Renal pelvis (tissue), 4 donors: ENCODE results near the gene CDK17. TPM values are rescaled to one million over a fixed set of nuclear protein-coding genes. Genes with fewer than 3 reads are reported as not detected.
"Not testable (repeated sequence)": the region's sequence is repeated elsewhere in the genome, so short reads cannot be mapped to it uniquely, and the experiment has no call there.

Experiments used
- DNase-seq: peaks from one replicate; pipeline ENCODE4 v3.0.0-alpha.2; 2013
- polyA plus RNA-seq, 3 donors: library from polyadenylated mRNA; unstranded; fragments of 120-200 nt; gene quantifications; one replicate each; pipeline ENCODE4 v1.2.1, GENCODE V29; 2013; ENCODE audit not compliant: insufficient read length in 3 of 3

CDK17 gene
- polyA plus RNA-seq, 3 donors: 29.9 to 38.3 (median 36.9) TPM

GRCh38 chr12:96396209-96396608, 4.0 kb downstream of the CDK17 start:
- no peak for DNase-seq

DNA sequence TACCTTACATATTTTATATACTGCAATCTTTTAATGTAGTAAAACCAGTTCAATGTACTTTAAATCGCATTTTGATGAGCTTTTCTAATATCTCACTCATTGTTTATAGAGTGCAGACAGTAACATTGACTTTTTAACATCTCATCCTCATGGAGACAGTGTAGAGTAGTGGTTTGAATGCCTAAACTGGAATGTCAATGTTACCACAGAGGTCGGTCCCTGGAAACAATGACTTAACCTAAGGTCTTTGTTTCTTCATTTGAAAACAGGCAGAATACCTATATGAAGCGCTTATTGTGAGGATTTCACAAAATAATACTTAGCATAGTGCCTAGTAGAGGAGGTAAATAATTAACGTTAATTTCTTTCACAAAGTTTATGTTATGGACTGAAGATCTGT, 5.0 kb downstream of the CDK17 start:
- no peak for DNase-seq

GRCh38 chr12:96393229-96393628, 7.0 kb downstream of the CDK17 start:
- not testable (repeated sequence) for DNase-seq

DNA sequence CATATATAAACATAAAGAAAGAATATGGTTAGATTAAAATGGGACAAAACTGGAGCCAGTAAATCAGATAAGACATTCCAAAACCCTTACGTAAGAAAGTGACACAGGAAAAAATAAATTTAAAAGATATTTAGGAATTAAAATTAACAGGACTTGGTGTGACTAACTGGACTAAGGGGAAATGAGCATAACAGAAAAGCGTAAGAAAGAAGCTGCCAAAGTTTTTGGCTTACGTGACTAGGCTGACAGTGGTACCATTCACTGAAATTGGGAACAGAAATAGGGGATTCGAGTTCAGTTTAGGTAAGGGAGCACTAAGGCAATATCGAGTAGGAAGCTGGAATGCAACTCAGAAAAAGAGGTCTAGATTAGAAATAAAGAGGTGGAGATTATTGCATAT, 7.8 kb downstream of the CDK17 start:
- no peak for DNase-seq

GRCh38 chr12:96387981-96388380, 12.3 kb downstream of the CDK17 start:
- DNase-seq: no peak

GRCh38 chr12:96386794-96387193, 13.4 kb downstream of the CDK17 start:
- DNase-seq: no peak

GRCh38 chr12:96383991-96384390, 16.2 kb downstream of the CDK17 start:
- DNase-seq: no peak

GRCh38 chr12:96383371-96383770, 16.9 kb downstream of the CDK17 start:
- DNase-seq: no peak

GRCh38 chr12:96379743-96380142, 20.5 kb downstream of the CDK17 start:
- not testable (repeated sequence) for DNase-seq

DNA sequence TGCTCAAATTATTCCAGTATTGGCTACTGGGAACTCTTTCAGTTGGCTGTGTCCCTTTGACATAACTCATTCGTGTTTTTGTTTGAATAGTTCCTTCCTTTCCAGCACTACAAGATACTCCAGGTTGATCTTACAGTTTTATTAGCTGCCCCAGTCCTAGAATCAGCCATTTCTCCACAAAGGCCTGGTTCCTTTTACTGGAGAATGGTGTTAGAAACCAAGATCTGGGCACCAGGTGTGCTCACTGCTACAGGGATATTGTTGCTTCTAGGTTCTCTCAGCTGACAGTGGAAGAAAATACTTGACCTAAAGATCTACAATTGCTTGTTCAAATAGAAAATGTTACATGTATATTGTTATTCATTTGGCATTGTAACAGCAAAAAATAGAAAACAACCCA, 21.9 kb downstream of the CDK17 start:
- DNase-seq: no peak

DNA sequence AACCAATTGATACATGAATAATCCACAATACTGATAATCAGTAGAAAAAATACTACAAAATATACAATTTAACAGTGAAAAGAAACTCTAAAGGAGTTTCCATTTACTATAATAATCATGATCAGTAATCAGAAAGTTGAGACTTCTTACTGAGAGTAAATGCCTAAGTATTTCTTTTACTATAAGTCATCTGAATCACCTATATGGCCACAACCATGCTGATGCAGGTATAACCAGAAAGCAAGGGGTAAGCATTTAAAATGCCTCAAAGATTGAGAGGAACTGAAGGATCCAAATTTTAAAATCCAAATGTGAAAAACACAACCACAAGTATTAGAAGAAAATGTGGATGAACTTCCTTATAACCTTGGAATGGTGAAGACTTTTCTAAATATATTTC, 23.4 kb downstream of the CDK17 start:
- DNase-seq: no peak

- DNase-seq: no peak
Measured at GRCh38 chr12:96375841-96376604, 24.2 kb downstream of the CDK17 start.

GRCh38 chr12:96375170-96375569, 25.1 kb downstream of the CDK17 start:
- no peak for DNase-seq

DNA sequence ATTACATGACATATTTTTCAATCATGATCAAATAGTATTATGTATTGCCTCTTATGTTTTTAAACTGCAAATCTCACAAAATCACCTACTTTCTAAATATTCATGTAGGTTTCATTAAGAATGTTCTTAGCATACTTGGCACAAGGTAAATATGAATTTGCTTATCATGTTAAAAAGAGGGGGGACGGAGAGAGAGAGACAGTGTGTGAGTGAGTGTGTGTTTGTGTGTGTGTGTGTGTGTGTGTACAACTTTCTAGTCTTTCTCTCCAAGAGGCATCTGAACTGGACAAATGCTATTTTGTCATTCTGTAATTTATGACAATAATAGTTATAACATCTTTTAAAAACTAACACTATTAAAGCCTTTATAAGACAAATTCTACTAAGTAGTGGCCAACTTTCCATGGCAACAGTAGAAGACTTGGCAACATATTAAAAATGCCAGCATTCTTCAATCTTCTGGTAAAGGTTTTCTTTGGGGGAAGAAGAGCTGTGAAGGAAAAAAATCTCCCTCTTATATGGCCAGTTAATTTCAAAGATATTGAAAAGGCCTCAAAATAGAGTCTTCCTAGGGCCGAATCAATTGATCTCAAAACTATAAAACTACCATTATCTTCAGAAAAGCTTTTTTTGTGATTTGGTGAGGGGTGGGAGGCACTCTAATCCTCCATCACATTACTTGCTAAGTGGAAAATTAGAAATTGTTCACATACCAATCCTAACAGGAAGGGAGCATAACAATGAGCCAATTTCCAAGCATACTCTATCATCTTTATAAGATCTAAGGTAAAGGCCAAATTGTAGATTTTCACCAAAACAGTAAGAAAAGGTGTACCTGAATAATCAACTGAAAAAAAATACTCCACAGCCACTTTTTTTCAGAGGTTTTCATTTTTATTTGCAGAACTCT, 28.2 kb downstream of the CDK17 start:
- DNase-seq: no peak

GRCh38 chr12:96371138-96371789, 29.0 kb downstream of the CDK17 start:
- DNase-seq: no peak

GRCh38 chr12:96368687-96369086, 31.6 kb downstream of the CDK17 start:
- DNase-seq: no peak

DNA sequence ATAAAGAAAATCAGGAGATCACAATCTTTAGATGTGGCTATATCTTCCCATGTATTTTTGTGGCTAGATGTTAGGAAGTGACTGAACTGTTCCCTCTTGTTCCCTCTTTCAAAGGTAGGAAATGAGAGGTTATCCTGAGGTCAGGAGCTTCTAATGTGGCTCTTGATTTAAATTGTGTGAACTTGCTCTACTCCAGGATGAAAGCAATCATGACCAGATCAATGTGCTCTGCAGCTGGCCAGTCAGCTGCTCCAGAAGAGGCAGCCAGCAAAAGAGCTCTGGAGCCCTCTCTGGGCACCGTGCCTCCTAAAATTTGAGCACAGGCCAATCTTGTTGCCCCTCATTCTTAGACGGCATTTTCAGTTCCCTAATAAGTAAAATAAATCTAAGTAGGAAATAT, 32.0 kb downstream of the CDK17 start:
- no peak for DNase-seq

DNA sequence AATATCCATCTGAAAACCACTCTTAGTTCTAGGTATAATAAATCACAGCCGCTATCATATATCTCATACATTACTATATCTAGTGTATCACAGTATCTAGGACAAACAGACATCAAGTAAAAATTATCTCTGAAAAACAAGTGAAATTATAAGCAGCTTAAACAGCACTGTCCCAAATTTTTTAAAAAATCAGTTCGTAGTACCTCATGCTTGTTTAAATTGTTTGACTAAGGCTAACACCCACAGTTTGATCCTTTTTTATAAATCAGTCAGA, 33.9 kb downstream of the CDK17 start:
- no peak for DNase-seq

- no peak for DNase-seq
Measured at GRCh38 chr12:96365604-96366380, 34.4 kb downstream of the CDK17 start.

- no peak for DNase-seq
Measured at GRCh38 chr12:96364092-96364700, 36.0 kb downstream of the CDK17 start.

DNA sequence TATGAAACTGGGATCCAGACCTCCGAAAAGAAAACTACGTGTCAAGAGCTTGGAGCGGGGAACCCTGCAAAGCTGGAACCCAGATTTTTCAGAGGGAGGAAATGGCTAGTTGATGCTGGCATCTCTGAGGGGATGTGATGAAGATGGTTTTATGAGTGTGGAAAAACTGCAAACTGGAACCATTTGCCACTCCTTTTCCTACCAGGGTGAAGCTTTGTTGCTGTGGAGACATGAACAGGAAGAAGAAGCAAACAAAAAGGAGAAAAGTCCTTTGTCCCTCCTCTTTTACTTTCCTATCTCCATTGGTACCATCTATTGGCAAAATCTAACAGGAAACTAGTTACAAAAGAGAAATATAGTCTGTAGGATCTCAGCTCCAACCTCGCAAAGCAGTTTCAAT, 39.2 kb downstream of the CDK17 start:
- no peak for DNase-seq

GRCh38 chr12:96360550-96360949, 39.7 kb downstream of the CDK17 start:
- no peak for DNase-seq
